Fibroblast of villous mesenchyme (primary cell): ENCODE data around the gene CDKN2AIPNL. TPM values are rescaled to one million over a fixed set of nuclear protein-coding genes. Genes with fewer than 3 reads are reported as not detected.

Experiments used
- DNase-seq: peaks from one replicate; pipeline ENCODE4 v3.0.0-alpha.2; 2010; ENCODE audit warnings: low read depth
- H3K4me3 ChIP-seq: 2 replicates; pipeline ENCODE4 v1.5.1; 2011; ENCODE audit warnings: low read depth, mild to moderate bottlenecking, low read length
- total RNA-seq: library from RNA; depleted of rRNA; stranded (reverse); fragments of >200 nt; gene quantifications from 2 replicates; pipeline ENCODE4 v1.2.3, GENCODE V29; 2012
- TF ChIP-seq, protein P1 (sequence below): IDR thresholded peaks from 2 replicates; pipeline ENCODE4 v1.5.1; 2012; ENCODE audit warnings: low read depth, mild to moderate bottlenecking, low read length; ENCODE audit not compliant: insufficient read depth

The CDKN2AIPNL gene
- total RNA-seq, 1 donor: 30.7 TPM

GRCh38 chr5:134456825-134457224 lies 45.1 kb upstream of the CDKN2AIPNL start:
- DNase-seq: no peak
- TF ChIP-seq, protein P1, sequence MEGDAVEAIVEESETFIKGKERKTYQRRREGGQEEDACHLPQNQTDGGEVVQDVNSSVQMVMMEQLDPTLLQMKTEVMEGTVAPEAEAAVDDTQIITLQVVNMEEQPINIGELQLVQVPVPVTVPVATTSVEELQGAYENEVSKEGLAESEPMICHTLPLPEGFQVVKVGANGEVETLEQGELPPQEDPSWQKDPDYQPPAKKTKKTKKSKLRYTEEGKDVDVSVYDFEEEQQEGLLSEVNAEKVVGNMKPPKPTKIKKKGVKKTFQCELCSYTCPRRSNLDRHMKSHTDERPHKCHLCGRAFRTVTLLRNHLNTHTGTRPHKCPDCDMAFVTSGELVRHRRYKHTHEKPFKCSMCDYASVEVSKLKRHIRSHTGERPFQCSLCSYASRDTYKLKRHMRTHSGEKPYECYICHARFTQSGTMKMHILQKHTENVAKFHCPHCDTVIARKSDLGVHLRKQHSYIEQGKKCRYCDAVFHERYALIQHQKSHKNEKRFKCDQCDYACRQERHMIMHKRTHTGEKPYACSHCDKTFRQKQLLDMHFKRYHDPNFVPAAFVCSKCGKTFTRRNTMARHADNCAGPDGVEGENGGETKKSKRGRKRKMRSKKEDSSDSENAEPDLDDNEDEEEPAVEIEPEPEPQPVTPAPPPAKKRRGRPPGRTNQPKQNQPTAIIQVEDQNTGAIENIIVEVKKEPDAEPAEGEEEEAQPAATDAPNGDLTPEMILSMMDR: no peak
- no peak overlapping the region for H3K4me3 ChIP-seq

- no peak for DNase-seq
- TF ChIP-seq, protein P1: no peak
- H3K4me3 ChIP-seq: no peak overlapping the region
Measured at GRCh38 chr5:134455466-134455865, 43.8 kb upstream of the CDKN2AIPNL start.

GRCh38 chr5:134453016-134453415 lies 41.3 kb upstream of the CDKN2AIPNL start:
- no peak overlapping the region for H3K4me3 ChIP-seq
- DNase-seq: peak; percentile 48
- TF ChIP-seq, protein P1: no peak

- peak; percentile 81 for DNase-seq
- TF ChIP-seq, protein P1: no peak
- H3K4me3 ChIP-seq: no peak overlapping the region
Measured at GRCh38 chr5:134451936-134452505, 40.3 kb upstream of the CDKN2AIPNL start.

DNA sequence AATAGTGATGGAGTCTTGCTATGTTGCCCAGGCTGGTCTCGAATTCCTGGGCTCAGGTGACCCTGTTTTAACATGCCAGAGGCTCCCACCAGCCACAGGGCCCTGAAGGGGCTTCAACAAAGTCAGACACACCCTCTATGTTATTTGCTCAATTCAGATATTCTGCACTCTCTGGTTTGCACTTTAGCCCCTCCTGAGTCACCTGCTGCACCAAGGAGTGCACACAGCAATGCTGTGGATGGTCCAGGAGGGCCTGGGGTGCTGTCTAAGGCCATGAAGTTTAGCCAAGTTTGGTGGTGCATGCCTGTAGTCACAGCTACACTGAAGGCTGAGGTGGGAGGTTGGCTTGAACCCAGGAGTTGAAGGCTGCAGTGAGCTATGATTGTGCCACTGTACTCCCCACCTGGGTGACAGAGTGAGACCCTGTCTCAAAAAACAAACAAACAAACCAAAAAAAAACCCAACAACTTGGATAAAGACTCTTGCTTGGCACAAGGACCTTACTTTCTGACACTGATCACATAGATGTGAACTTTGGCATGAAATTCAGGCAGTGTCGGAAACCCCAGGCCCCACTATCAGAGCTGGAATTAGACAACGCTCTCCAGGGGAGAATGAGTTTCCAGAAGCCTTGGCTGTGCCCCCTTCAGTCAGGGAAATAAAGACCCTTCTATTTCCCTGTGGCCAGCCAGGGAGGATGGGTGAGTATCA lies 39.7 kb upstream of the CDKN2AIPNL start:
- TF ChIP-seq, protein P1: no peak
- no peak for DNase-seq
- H3K4me3 ChIP-seq: no peak overlapping the region

GRCh38 chr5:134450374-134450773 lies 38.7 kb upstream of the CDKN2AIPNL start:
- H3K4me3 ChIP-seq: no peak overlapping the region
- DNase-seq: no peak
- TF ChIP-seq, protein P1: no peak

- TF ChIP-seq, protein P1: no peak
- no peak for DNase-seq
- no peak overlapping the region for H3K4me3 ChIP-seq
Measured at GRCh38 chr5:134449167-134449566, 37.5 kb upstream of the CDKN2AIPNL start.
